Smooth muscle cell (in vitro differentiated cells): ENCODE measurements around the gene CDC42BPG. TPM values are rescaled to one million over a fixed set of nuclear protein-coding genes. Genes with fewer than 3 reads are reported as not detected.
A peak's percentile ranks its signal among the peaks of the same experiment; 100 is the strongest.

Experiments
- DNase-seq: peaks from one replicate; lab custom pipeline; 2025; ENCODE audit not compliant: unreplicated experiment; lab: John Stamatoyannopoulos, UW
- H2AFZ ChIP-seq: fragments of 200-600 bp; sonication (generic); 2 replicates; pipeline ENCODE4 v1.6.0; 2016; ENCODE audit warnings: antibody characterized with exemption, low read depth, mild to moderate bottlenecking
- H3F3A ChIP-seq: fragments of 200-600 bp; sonication (generic); 2 replicates; pipeline ENCODE4 v1.6.0; 2017; ENCODE audit warnings: antibody characterized with exemption, low read depth
- H3K27ac ChIP-seq: fragments of 200-600 bp; sonication (generic); 2 replicates; pipeline ENCODE4 v1.5.1; 2016; ENCODE audit warnings: low read depth, mild to moderate bottlenecking
- H3K27me3 ChIP-seq: fragments of 200-600 bp; sonication (generic); 2 replicates; pipeline ENCODE4 v1.6.1; 2016; ENCODE audit warnings: low read depth, mild to moderate bottlenecking
- H3K36me3 ChIP-seq: fragments of 200-600 bp; sonication (generic); 2 replicates; pipeline ENCODE4 v1.5.1; 2016; ENCODE audit warnings: low read depth
- H3K4me1 ChIP-seq: fragments of 200-600 bp; sonication (generic); 2 replicates; pipeline ENCODE4 v1.5.1; 2016; ENCODE audit warnings: low read depth
- H3K4me2 ChIP-seq: fragments of 200-600 bp; sonication (generic); 2 replicates; pipeline ENCODE4 v1.6.0; 2016; ENCODE audit warnings: mild to moderate bottlenecking
- H3K4me3 ChIP-seq: fragments of 200-600 bp; sonication (generic); 2 replicates; pipeline ENCODE4 v1.5.1; 2016; ENCODE audit warnings: mild to moderate bottlenecking
- H3K79me2 ChIP-seq: fragments of 200-600 bp; sonication (generic); 2 replicates; pipeline ENCODE4 v1.6.0; 2016; ENCODE audit warnings: low read depth, mild to moderate bottlenecking
- H3K9ac ChIP-seq: fragments of 200-600 bp; sonication (generic); 2 replicates; pipeline ENCODE4 v1.6.0; 2016; ENCODE audit warnings: low read depth
- H3K9me3 ChIP-seq: fragments of 200-600 bp; sonication (generic); replicated peaks from 2 replicates; pipeline ENCODE4 v1.5.1; 2016; ENCODE audit warnings: low read depth
- H4K20me1 ChIP-seq: fragments of 200-600 bp; sonication (generic); 2 replicates; pipeline ENCODE4 v1.6.0; 2016; ENCODE audit warnings: low read depth
- WGBS: methylation state at CpG from one replicate; pipeline ENCODE4 v1.1.7; 2016; ENCODE audit warnings: low lambda C conversion rate; 5-methylcytosine and 5-hydroxymethylcytosine counted together
- polyA plus RNA-seq: library from polyadenylated mRNA; unstranded; fragments of >200 nt; fragmentation: Nextera tagmentation; extraction: Ambion mirVana; gene quantifications from 2 replicates; pipeline ENCODE4 v1.2.1, GENCODE V29; 2016
- total RNA-seq: library from RNA; depleted of rRNA; stranded (reverse); fragments of >200 nt; gene quantifications from 2 replicates; pipeline ENCODE4 v1.2.3, GENCODE V29; 2014
- TF ChIP-seq, protein P1 (sequence below): fragments of 200-600 bp; sonication (generic); IDR thresholded peaks from 2 replicates; pipeline ENCODE4 v1.5.1; 2017; ENCODE audit warnings: borderline replicate concordance, mild to moderate bottlenecking, antibody characterized with exemption; ENCODE audit not compliant: insufficient read depth, poor library complexity, severe bottlenecking

The CDC42BPG gene
- total and polyA plus RNA-seq, 2 experiments from 2014 or later, result 1.7 to 4.7 TPM

DNA sequence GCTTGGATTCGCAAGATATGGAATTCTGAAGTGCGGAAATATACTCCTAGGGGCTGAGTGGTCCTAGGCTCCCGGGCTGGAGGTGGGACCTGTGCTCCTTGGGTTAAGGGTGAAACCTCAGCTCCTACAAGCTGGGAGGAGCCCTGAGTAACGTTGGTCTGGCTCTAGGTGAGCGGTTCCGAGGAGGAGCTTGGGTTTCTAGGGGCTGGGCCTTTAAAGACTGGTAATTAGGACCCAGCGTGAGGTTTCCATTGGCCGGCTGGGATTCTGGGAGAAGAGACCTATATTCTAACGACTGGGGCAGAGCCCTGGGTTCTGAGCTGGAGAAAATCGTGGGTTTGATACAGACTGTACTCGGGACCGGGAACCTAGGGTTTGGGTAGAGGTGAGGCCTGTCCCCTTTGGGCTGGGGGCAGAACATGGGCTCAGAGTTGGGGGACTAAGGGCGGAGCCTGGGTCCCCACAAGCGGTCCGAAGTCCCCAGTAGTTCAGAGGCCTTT, 40.6 kb downstream of the CDC42BPG start:
- DNase-seq, result no peak
- H3K9ac ChIP-seq, result peak overlapping the region; percentile 94
- no peaks in the 10 kb centered on the region for H3K27me3 ChIP-seq
- H2AFZ ChIP-seq, result no peak overlapping the region
- H3K36me3 ChIP-seq, result no peaks in the 10 kb centered on the region
- H3K27ac ChIP-seq, result peak overlapping the region; percentile 92
- H3K9me3 ChIP-seq, result no peaks in the 10 kb centered on the region
- H3K4me2 ChIP-seq, result peak overlapping the region; percentile 98
- peaks cover 12% of the 10 kb centered on the region for H3K4me1 ChIP-seq
- TF ChIP-seq, protein P1, sequence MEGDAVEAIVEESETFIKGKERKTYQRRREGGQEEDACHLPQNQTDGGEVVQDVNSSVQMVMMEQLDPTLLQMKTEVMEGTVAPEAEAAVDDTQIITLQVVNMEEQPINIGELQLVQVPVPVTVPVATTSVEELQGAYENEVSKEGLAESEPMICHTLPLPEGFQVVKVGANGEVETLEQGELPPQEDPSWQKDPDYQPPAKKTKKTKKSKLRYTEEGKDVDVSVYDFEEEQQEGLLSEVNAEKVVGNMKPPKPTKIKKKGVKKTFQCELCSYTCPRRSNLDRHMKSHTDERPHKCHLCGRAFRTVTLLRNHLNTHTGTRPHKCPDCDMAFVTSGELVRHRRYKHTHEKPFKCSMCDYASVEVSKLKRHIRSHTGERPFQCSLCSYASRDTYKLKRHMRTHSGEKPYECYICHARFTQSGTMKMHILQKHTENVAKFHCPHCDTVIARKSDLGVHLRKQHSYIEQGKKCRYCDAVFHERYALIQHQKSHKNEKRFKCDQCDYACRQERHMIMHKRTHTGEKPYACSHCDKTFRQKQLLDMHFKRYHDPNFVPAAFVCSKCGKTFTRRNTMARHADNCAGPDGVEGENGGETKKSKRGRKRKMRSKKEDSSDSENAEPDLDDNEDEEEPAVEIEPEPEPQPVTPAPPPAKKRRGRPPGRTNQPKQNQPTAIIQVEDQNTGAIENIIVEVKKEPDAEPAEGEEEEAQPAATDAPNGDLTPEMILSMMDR, result no peak
- 42% methylated on average over 15 of the region's 15 CpGs for WGBS
- peaks cover 7% of the 10 kb centered on the region for H3F3A ChIP-seq
- peak overlapping the region; percentile 87 for H3K4me3 ChIP-seq
- H4K20me1 ChIP-seq, result peaks cover 3% of the 10 kb centered on the region
- no peaks in the 10 kb centered on the region for H3K79me2 ChIP-seq

- H3K79me2 ChIP-seq, result no peaks in the 10 kb centered on the region
- H3K4me2 ChIP-seq, result peak within 1 kb of the TSS; percentile 98
These were observed 41.2 kb downstream of the CDC42BPG start, which contains the start of gene MAP4K2 for GRCh38 chr11:64803158-64803845. MAP4K2 (minus strand) TSS chr11:64803214; CDS start chr11:64803149, 65 bp downstream.

GRCh38 chr11:64802370-64803157, 41.9 kb downstream of the CDC42BPG start:
- TF ChIP-seq, protein P1, result no peak
- H3K4me3 ChIP-seq, result peak overlapping the region; percentile 87
- H3K79me2 ChIP-seq, result no peaks in the 10 kb centered on the region
- peak overlapping the region; percentile 24 for H2AFZ ChIP-seq
- WGBS, result 22% methylated on average over 29 of the region's 54 CpGs
- no peaks in the 10 kb centered on the region for H3K9me3 ChIP-seq
- no peaks in the 10 kb centered on the region for H4K20me1 ChIP-seq
- no peak overlapping the region for H3K9ac ChIP-seq
- no peak for DNase-seq
- peaks cover 12% of the 10 kb centered on the region for H3K4me1 ChIP-seq
- no peaks in the 10 kb centered on the region for H3K36me3 ChIP-seq
- H3K27ac ChIP-seq, result no peak overlapping the region
- peaks cover 7% of the 10 kb centered on the region for H3F3A ChIP-seq
- H3K4me2 ChIP-seq, result peak overlapping the region; percentile 85
- H3K27me3 ChIP-seq, result no peaks in the 10 kb centered on the region

More at GRCh38 chr11:64803158-64803845, 41.2 kb downstream of the CDC42BPG start, which contains the start of gene MAP4K2:
- Histone ChIP-seq H3K4me3 (peak within 1 kb of the TSS; percentile 87), H3K9me3 (no peaks in the 10 kb centered on the region), H2AFZ (peak within 1 kb of the TSS; percentile 80), H4K20me1 (peaks cover under 1% of the 10 kb centered on the region), H3K27me3 (no peaks in the 10 kb centered on the region), H3K9ac (peak within 1 kb of the TSS; percentile 94), H3K27ac (peak within 1 kb of the TSS; percentile 92), H3K4me1 (peaks cover 12% of the 10 kb centered on the region), H3F3A (peaks cover 7% of the 10 kb centered on the region), H3K36me3 (no peaks in the 10 kb centered on the region)
- under 1% methylated on average over 46 of the region's 58 CpGs for WGBS
- DNase-seq, result peak; percentile 46
- TF ChIP-seq, protein P1, result peak; percentile 24
